Neural cell (in vitro differentiated cells): ENCODE results near the gene MSANTD3. TPM values are rescaled to one million over a fixed set of nuclear protein-coding genes. Genes with fewer than 3 reads are reported as not detected.
"Not testable (repeated sequence)": the region's sequence is repeated elsewhere in the genome, so short reads cannot be mapped to it uniquely, and the experiment has no call there.

Experiments
- H2AFZ ChIP-seq: fragments of 200-600, 300-800 bp; sonication (generic), shearing (Covaris generic); 2 replicates; pipeline ENCODE4 v1.6.0; 2014; ENCODE audit warnings: low read depth, mild to moderate bottlenecking, antibody characterized with exemption, low read length, moderate library complexity
- H3F3A ChIP-seq: fragments of 200-600 bp; shearing (Covaris generic); 2 replicates; pipeline ENCODE4 v1.6.1; 2016; ENCODE audit warnings: mild to moderate bottlenecking, moderate library complexity, mixed read lengths, antibody characterized with exemption, low read length; ENCODE audit not compliant: insufficient read depth, poor library complexity, severe bottlenecking
- H3K27ac ChIP-seq: fragments of 200-600, 300-800 bp; sonication (generic), shearing (Covaris generic); 2 replicates; pipeline ENCODE4 v1.5.1; 2014; ENCODE audit warnings: mild to moderate bottlenecking, low read length, moderate library complexity
- H3K27me3 ChIP-seq: fragments of 300-800, 200-600 bp; sonication (generic), shearing (Covaris generic); 2 replicates; pipeline ENCODE4 v1.6.0; 2014; ENCODE audit warnings: mild to moderate bottlenecking, low read depth, low read length, moderate library complexity; ENCODE audit not compliant: insufficient read depth
- H3K36me3 ChIP-seq: fragments of 300-800, 200-600 bp; sonication (generic), shearing (Covaris generic); 2 replicates; pipeline ENCODE4 v1.5.1; 2014; ENCODE audit warnings: mild to moderate bottlenecking, antibody characterized with exemption, low read length, moderate library complexity; ENCODE audit not compliant: insufficient read depth
- H3K4me2 ChIP-seq: fragments of 300-800, 200-600 bp; sonication (generic), shearing (Covaris generic); 2 replicates; pipeline ENCODE4 v1.6.0; 2014; ENCODE audit warnings: mild to moderate bottlenecking, low read length
- H3K4me3 ChIP-seq: fragments of 300-800, 200-600 bp; sonication (generic), shearing (Covaris generic); 2 replicates; pipeline ENCODE4 v1.5.1; 2014; ENCODE audit warnings: mild to moderate bottlenecking, low read length, moderate library complexity
- H3K79me2 ChIP-seq: fragments of 200-600 bp; shearing (Covaris generic); replicated peaks from 2 replicates; pipeline ENCODE4 v1.6.0; 2014; ENCODE audit warnings: mild to moderate bottlenecking, low read length, moderate library complexity; ENCODE audit not compliant: insufficient read depth
- H3K9ac ChIP-seq: fragments of 300-800, 200-600 bp; sonication (generic), shearing (Covaris generic); 2 replicates; pipeline ENCODE4 v1.6.1; 2016; ENCODE audit warnings: mild to moderate bottlenecking, low read length, mixed read lengths
- H3K9me2 ChIP-seq: fragments of 200-600 bp; shearing (Covaris generic); 2 replicates; pipeline ENCODE4 v1.6.1; 2016; ENCODE audit warnings: mild to moderate bottlenecking, low read length, mixed read lengths; ENCODE audit not compliant: insufficient read depth
- H3K9me3 ChIP-seq: fragments of 200-600, 300-800 bp; sonication (generic), shearing (Covaris generic); 2 replicates; pipeline ENCODE4 v1.6.1; 2016; ENCODE audit warnings: mild to moderate bottlenecking, mixed run types, low read length, moderate library complexity, mixed read lengths
- H4K20me1 ChIP-seq: fragments of 200-600 bp; shearing (Covaris generic); 2 replicates; pipeline ENCODE4 v1.6.1; 2016; ENCODE audit warnings: mild to moderate bottlenecking, mixed run types; ENCODE audit not compliant: insufficient read depth
- CTCF ChIP-seq: fragments of 450-650 bp; IDR thresholded peaks from 2 replicates; pipeline ENCODE4 v1.5.1; 2014; ENCODE audit warnings: antibody characterized with exemption, mild to moderate bottlenecking, moderate library complexity; ENCODE audit not compliant: poor library complexity, severe bottlenecking
- EP300 ChIP-seq: fragments of 450-650 bp; conservative IDR thresholded peaks from 2 replicates; pipeline ENCODE4 v1.6.1; 2014; ENCODE audit warnings: antibody characterized with exemption, mild to moderate bottlenecking, moderate library complexity; ENCODE audit not compliant: poor library complexity, severe bottlenecking
- EZH2 ChIP-seq: fragments of 200-600, 300-800 bp; shearing (Covaris generic), sonication (generic); IDR thresholded peaks from 2 replicates; pipeline ENCODE4 v1.6.1; 2014; ENCODE audit warnings: antibody characterized with exemption, low read length, borderline replicate concordance, mild to moderate bottlenecking; ENCODE audit not compliant: insufficient read depth, poor library complexity, severe bottlenecking
- MXI1 ChIP-seq: fragments of 450-650 bp; conservative IDR thresholded peaks from 2 replicates; pipeline ENCODE4 v1.6.1; 2014; ENCODE audit warnings: antibody characterized with exemption, mild to moderate bottlenecking; ENCODE audit not compliant: poor library complexity, severe bottlenecking
- POLR2AphosphoS5 ChIP-seq: IDR thresholded peaks from 2 replicates; pipeline ENCODE4 v1.6.1; 2012
- RAD21 ChIP-seq: fragments of 450-650 bp; conservative IDR thresholded peaks from 2 replicates; pipeline ENCODE4 v1.6.1; 2014; ENCODE audit warnings: antibody characterized with exemption, mild to moderate bottlenecking, moderate library complexity
- REST ChIP-seq: IDR thresholded peaks from 2 replicates; pipeline ENCODE4 v1.6.1; 2012; ENCODE audit warnings: borderline replicate concordance
- SMC3 ChIP-seq: fragments of 450-650 bp; conservative IDR thresholded peaks from 2 replicates; pipeline ENCODE4 v1.6.1; 2014; ENCODE audit warnings: antibody characterized with exemption, mild to moderate bottlenecking, moderate library complexity; ENCODE audit not compliant: poor library complexity
- TAF1 ChIP-seq: IDR thresholded peaks from 2 replicates; pipeline ENCODE4 v1.6.1; 2012; ENCODE audit warnings: low read depth
- polyA minus RNA-seq: library from RNA; depleted of rRNA, polyadenylated mRNA; stranded (reverse); fragments of >200 nt; gene quantifications from 2 replicates; pipeline ENCODE4 v1.2.3, GENCODE V29; 2014
- polyA plus RNA-seq: library from polyadenylated mRNA; depleted of rRNA; stranded (reverse); fragments of >200 nt; gene quantifications from 2 replicates; pipeline ENCODE4 v1.2.3, GENCODE V29; 2014

MSANTD3 gene
- polyA plus RNA-seq (82.6 and 88.8 TPM in 2 replicates), polyA minus RNA-seq (99.1 and 115 TPM in 2 replicates)

- TF ChIP-seq CTCF (peak; percentile 24), POLR2AphosphoS5 (peak; percentile 6), SMC3 (no peak), REST (no peak), EZH2 (no peak), TAF1 (no peak), EP300 (no peak), MXI1 (peak; percentile 45), RAD21 (no peak)
- no peaks in the 10 kb centered on the region for H3K9me3 ChIP-seq
- H4K20me1 ChIP-seq = no peaks in the 10 kb centered on the region
- H3K4me2 ChIP-seq = peak within 1 kb of the TSS; percentile 96
- H3K9me2 ChIP-seq = no peaks in the 10 kb centered on the region
- H3K79me2 ChIP-seq = peaks cover 40% of the 10 kb centered on the region
- peak within 1 kb of the TSS; percentile 94 for H3K27ac ChIP-seq
- H3K4me3 ChIP-seq = peak within 1 kb of the TSS; percentile 89
- H3F3A ChIP-seq = peaks cover 5% of the 10 kb centered on the region
- peak within 1 kb of the TSS; percentile 88 for H2AFZ ChIP-seq
- no peaks in the 10 kb centered on the region for H3K27me3 ChIP-seq
- peak within 1 kb of the TSS; percentile 94 for H3K9ac ChIP-seq
- no peaks in the 10 kb centered on the region for H3K36me3 ChIP-seq
These were observed at the start of gene MSANTD3 for GRCh38 chr9:100426530-100427365. TSS of gene MSANTD3 (plus strand) at chr9:100427143. CDS start at chr9:100441939, 14,796 bp downstream.

GRCh38 chr9:100379862-100380261 is 47.1 kb upstream of the MSANTD3 start:
- H3K79me2 ChIP-seq = no peaks in the 10 kb centered on the region
- H3K4me3 ChIP-seq = no peak overlapping the region
- H3K4me2 ChIP-seq = no peak overlapping the region
- H3K9me2 ChIP-seq = no peaks in the 10 kb centered on the region
- no peak overlapping the region for H3K27ac ChIP-seq
- H3F3A ChIP-seq = no peaks in the 10 kb centered on the region
- H4K20me1 ChIP-seq = no peaks in the 10 kb centered on the region
- H3K9me3 ChIP-seq = no peaks in the 10 kb centered on the region
- no peak overlapping the region for H3K9ac ChIP-seq
- H2AFZ ChIP-seq = no peak overlapping the region
- TF ChIP-seq MXI1 (no peak), TAF1 (no peak), RAD21 (no peak), REST (no peak)
- H3K27me3 ChIP-seq = no peaks in the 10 kb centered on the region
- no peaks in the 10 kb centered on the region for H3K36me3 ChIP-seq

GRCh38 chr9:100392989-100393388 is 34.0 kb upstream of the MSANTD3 start:
- H3K27ac ChIP-seq, H3K9me2 ChIP-seq, H3K9ac ChIP-seq, H4K20me1 ChIP-seq, H3K79me2 ChIP-seq, H3K27me3 ChIP-seq, H3K36me3 ChIP-seq, H3K4me3 ChIP-seq, H2AFZ ChIP-seq, H3K9me3 ChIP-seq, H3K4me2 ChIP-seq, H3F3A ChIP-seq: not testable (repeated sequence)
